A673 (cell line): ENCODE data around the gene TF.

Experiments
- CTCF ChIP-seq: fragments of 300-800, 200-600 bp; sonication (generic); conservative IDR thresholded peaks from 2 replicates; pipeline ENCODE4 v1.5.1; 2017; ENCODE audit warnings: low read depth, mild to moderate bottlenecking, antibody characterized with exemption, low read length, moderate library complexity, mixed read lengths
- EZH2 ChIP-seq: fragments of 200-600 bp; sonication (generic); IDR thresholded peaks from 2 replicates; pipeline ENCODE4 v1.6.1; 2017; ENCODE audit warnings: borderline replicate concordance, low read depth, mild to moderate bottlenecking, mixed read lengths, antibody characterized with exemption, low read length; ENCODE audit not compliant: poor library complexity, severe bottlenecking

GRCh38 chr3:133697960-133698359 lies 48.2 kb upstream of the TF start:
- no peak for TF ChIP-seq CTCF
- TF ChIP-seq EZH2, result no peak
